RWPE2 (cell line): ENCODE data around the gene GNAO1.

ENCODE experiments used
- ATAC-seq: fragments of 200-7000 bp; cut with Tn5 transposase; 3 replicates; pipeline ENCODE4 v1.9.1; 2021; ENCODE audit warnings: low read depth
- DNase-seq: peaks from one replicate; pipeline ENCODE4 v3.0.0-alpha.2; 2020; ENCODE audit warnings: low spot score
- H3K27ac ChIP-seq: fragments of 450-650 bp; 2 replicates; pipeline ENCODE4 v1.5.1; 2017; ENCODE audit warnings: mild to moderate bottlenecking; ENCODE audit not compliant: poor library complexity, severe bottlenecking
- H3K27me3 ChIP-seq: fragments of 250-450 bp; sonication (Bioruptor Pico); 2 replicates; pipeline ENCODE4 v1.5.1; 2021; ENCODE audit warnings: mild to moderate bottlenecking, moderate library complexity; ENCODE audit not compliant: insufficient read depth, poor library complexity, severe bottlenecking
- H3K36me3 ChIP-seq: fragments of 250-450 bp; sonication (Bioruptor Pico); 2 replicates; pipeline ENCODE4 v1.5.1; 2020; ENCODE audit warnings: low read depth, mild to moderate bottlenecking, moderate library complexity
- H3K4me1 ChIP-seq: fragments of 250-450 bp; sonication (Bioruptor Pico); 2 replicates; pipeline ENCODE4 v1.5.1; 2021; ENCODE audit warnings: mild to moderate bottlenecking, moderate library complexity; ENCODE audit not compliant: insufficient read depth, poor library complexity, severe bottlenecking
- H3K4me3 ChIP-seq: fragments of 250-450 bp; sonication (Bioruptor Pico); 2 replicates; pipeline ENCODE4 v1.5.1; 2021; ENCODE audit warnings: mild to moderate bottlenecking, moderate library complexity; ENCODE audit not compliant: severe bottlenecking
- H3K9me3 ChIP-seq: fragments of 250-450 bp; sonication (Bioruptor Pico); 2 replicates; pipeline ENCODE4 v1.5.1; 2021; ENCODE audit warnings: mild to moderate bottlenecking, moderate library complexity; ENCODE audit not compliant: severe bottlenecking
- CTCF ChIP-seq: fragments of 450-650 bp; IDR thresholded peaks from one replicate; pipeline ENCODE4 v1.5.1; 2017; ENCODE audit warnings: mild to moderate bottlenecking, moderate library complexity; ENCODE audit not compliant: poor library complexity, severe bottlenecking

GNAO1 gene

GRCh38 chr16:56328276-56329022, 137.2 kb downstream of the GNAO1 start:
- no peaks in the 10 kb centered on the region for H3K36me3 ChIP-seq
- no peak overlapping the region for H3K27ac ChIP-seq
- no peaks in the 10 kb centered on the region for H3K27me3 ChIP-seq
- no peak overlapping the region for H3K4me3 ChIP-seq
- no peak for TF ChIP-seq CTCF
- no peak for ATAC-seq
- H3K9me3 ChIP-seq: no peaks in the 10 kb centered on the region
- peaks cover 23% of the 10 kb centered on the region for H3K4me1 ChIP-seq
- DNase-seq: no peak

- H3K4me1 ChIP-seq: peaks cover 14% of the 10 kb centered on the region
- no peak for ATAC-seq
Observed at GRCh38 chr16:56329887-56330286, 138.6 kb downstream of the GNAO1 start.

GRCh38 chr16:56330476-56330875, 139.2 kb downstream of the GNAO1 start:
- ATAC-seq: no peak
- DNase-seq: no peak
- Histone ChIP-seq H3K27me3 (no peaks in the 10 kb centered on the region), H3K4me3 (no peak overlapping the region), H3K4me1 (peaks cover 16% of the 10 kb centered on the region), H3K36me3 (no peaks in the 10 kb centered on the region), H3K27ac (no peak overlapping the region), H3K9me3 (no peaks in the 10 kb centered on the region)
- no peak for TF ChIP-seq CTCF

More at GRCh38 chr16:56329887-56330286, 138.6 kb downstream of the GNAO1 start:
- no peaks in the 10 kb centered on the region for H3K27me3 ChIP-seq
- TF ChIP-seq CTCF: no peak
- H3K4me3 ChIP-seq: no peak overlapping the region
- H3K27ac ChIP-seq: no peak overlapping the region
- no peaks in the 10 kb centered on the region for H3K9me3 ChIP-seq
- H3K36me3 ChIP-seq: no peaks in the 10 kb centered on the region
- DNase-seq: no peak

GRCh38 chr16:56331399-56331798, 140.1 kb downstream of the GNAO1 start:
- no peaks in the 10 kb centered on the region for H3K36me3 ChIP-seq
- TF ChIP-seq CTCF: no peak
- no peak for ATAC-seq
- H3K27me3 ChIP-seq: no peaks in the 10 kb centered on the region
- no peaks in the 10 kb centered on the region for H3K9me3 ChIP-seq
- peaks cover 20% of the 10 kb centered on the region for H3K4me1 ChIP-seq
- DNase-seq: no peak
- no peak overlapping the region for H3K27ac ChIP-seq
- no peak overlapping the region for H3K4me3 ChIP-seq

GRCh38 chr16:56331915-56332314, 140.6 kb downstream of the GNAO1 start:
- Histone ChIP-seq H3K27me3 (no peaks in the 10 kb centered on the region), H3K36me3 (no peaks in the 10 kb centered on the region), H3K4me1 (peaks cover 20% of the 10 kb centered on the region), H3K4me3 (no peak overlapping the region), H3K27ac (no peak overlapping the region), H3K9me3 (no peaks in the 10 kb centered on the region)
- no peak for DNase-seq
- ATAC-seq: no peak
- TF ChIP-seq CTCF: no peak
